ENCODE measurements around the gene AP2A1.

AP2A1 gene

DNA sequence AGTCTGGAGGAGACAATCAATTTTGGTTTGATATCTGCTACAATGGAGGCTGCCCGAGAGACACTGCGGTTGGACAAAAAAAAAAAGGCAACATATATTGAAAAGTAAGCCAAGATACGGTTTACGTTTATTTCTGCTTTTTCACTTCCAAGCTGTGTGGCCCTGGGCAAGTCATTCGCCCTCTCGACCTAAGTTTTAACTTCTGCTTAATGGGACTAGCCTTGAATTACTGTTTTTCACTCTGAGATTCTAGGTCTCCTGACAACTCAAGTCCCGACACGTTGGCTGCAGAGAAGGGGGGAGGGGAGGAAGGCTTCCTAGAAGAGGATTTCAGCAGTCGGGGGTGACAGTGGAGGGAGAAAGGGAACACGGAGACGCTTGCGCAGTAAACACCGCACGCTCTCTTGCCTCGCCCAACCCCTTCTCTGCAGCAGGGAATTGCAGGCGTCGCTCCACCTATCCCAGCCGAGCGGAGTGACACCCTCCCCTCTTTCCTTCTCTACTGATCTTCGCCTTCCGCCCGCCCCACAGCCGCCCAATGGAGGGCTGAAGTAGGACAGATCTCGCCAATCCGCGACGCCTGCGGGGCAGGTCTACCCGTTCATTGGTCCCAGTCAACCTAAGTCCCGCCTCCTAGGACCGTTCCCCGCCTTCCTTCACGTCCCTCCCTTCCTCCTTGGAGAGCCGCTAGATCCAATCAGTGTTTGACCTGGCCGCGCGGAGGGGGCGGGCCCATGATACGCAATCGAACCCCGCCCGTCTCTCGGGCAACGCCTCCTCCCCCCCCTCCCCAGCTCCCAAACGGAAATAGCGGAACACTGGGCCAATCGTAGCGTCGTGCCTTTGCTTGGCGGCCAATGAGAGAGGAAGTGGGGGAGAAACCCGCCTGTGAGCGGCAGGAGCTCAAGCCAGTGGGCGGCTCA lies 533 bp upstream of the AP2A1 start:
- Histone ChIP-seq H2AFZ (ENCODE audit: low read length, unreplicated experiment) (no peak overlapping the region), H3K4me1 (ENCODE audit: control insufficient read depth, insufficient read depth, low read length, unreplicated experiment) (peaks cover 11% of the 10 kb centered on the region), H3K79me2 (ENCODE audit: control insufficient read depth, insufficient read depth, low read length, unreplicated experiment) (peaks cover 39% of the 10 kb centered on the region), H3K27me3 (ENCODE audit: insufficient read depth, low read length) (no peaks in the 10 kb centered on the region), H3K4me3 (ENCODE audit: low read depth, low read length) (peak overlapping the region; percentile 71), H3K27ac (ENCODE audit: low read depth, low read length) (peak overlapping the region; percentile 98), H3K36me3 (ENCODE audit: insufficient read depth, low read length) (no peaks in the 10 kb centered on the region)

DNA sequence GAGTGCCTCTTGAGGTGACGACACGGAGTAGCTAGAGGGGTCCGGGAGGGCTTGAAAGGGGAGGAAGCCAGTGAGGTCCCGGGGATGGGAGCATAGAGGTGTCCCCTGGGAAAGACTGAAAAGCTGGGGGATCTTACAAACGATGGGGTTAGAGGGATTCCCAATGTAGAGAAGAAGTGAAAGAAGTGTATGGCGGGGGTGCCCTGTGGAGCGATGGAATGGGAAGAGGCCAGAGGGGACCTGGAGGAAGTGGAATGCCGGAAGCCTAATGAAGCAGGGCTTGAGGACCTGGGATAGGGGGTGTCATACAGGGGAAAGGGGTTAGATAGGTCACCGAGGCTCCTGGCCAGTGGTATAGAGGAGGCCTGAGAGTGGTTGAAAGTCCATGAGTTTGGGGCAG lies 580 bp downstream of the AP2A1 start:
- no peaks in the 10 kb centered on the region for H3K27me3 ChIP-seq (ENCODE audit: insufficient read depth, low read length)
- peak overlapping the region; percentile 48; the same call in 1 of the 2 replicates for H3K27ac ChIP-seq (ENCODE audit: low read depth, low read length)
- H3K36me3 ChIP-seq (ENCODE audit: insufficient read depth, low read length), result no peaks in the 10 kb centered on the region
- peaks cover 42% of the 10 kb centered on the region for H3K79me2 ChIP-seq (ENCODE audit: control insufficient read depth, insufficient read depth, low read length, unreplicated experiment)
- H3K4me1 ChIP-seq (ENCODE audit: control insufficient read depth, insufficient read depth, low read length, unreplicated experiment), result peaks cover 7% of the 10 kb centered on the region
- H2AFZ ChIP-seq (ENCODE audit: low read length, unreplicated experiment), result no peak overlapping the region
- peak overlapping the region; percentile 93 for H3K4me3 ChIP-seq (ENCODE audit: low read depth, low read length)

DNA sequence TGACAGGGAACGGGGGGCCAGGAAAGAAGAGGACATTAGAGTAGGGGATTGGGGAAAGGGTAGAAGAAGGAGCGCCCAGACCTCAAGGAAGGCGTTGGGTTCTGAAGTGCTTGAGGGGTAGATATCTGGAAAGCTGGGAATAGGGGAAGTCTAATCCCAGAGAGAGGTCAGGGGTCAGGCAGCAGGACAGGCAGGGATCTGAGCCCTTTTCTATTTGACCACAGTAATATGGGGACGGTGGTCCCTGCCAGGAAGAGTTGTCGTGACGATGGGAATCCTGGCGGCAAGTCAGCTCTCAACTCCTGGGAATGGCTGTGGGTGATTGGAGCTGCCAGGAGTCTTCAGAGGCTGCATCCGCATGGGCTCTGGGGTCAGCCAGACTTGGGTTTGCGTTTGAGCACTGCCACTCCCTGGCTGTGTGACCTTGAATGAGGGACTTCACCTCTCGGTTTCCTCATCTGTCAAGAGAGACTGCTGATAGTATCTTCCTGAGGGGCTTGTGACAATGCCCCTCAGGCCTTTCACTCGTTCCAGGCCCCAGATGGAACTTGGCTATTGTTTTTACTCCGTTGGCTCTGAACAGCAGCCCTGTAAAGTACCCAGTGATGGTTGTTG lies 1.3 kb downstream of the AP2A1 start:
- Histone ChIP-seq H3K4me3 (ENCODE audit: low read depth, low read length) (peak overlapping the region; percentile 93), H3K36me3 (ENCODE audit: insufficient read depth, low read length) (no peaks in the 10 kb centered on the region), H3K27ac (ENCODE audit: low read depth, low read length) (no peak overlapping the region; the same call in 1 of the 2 replicates), H3K79me2 (ENCODE audit: control insufficient read depth, insufficient read depth, low read length, unreplicated experiment) (peaks cover 48% of the 10 kb centered on the region), H3K27me3 (ENCODE audit: insufficient read depth, low read length) (no peaks in the 10 kb centered on the region), H2AFZ (ENCODE audit: low read length, unreplicated experiment) (no peak overlapping the region), H3K4me1 (ENCODE audit: control insufficient read depth, insufficient read depth, low read length, unreplicated experiment) (peaks cover 7% of the 10 kb centered on the region)

DNA sequence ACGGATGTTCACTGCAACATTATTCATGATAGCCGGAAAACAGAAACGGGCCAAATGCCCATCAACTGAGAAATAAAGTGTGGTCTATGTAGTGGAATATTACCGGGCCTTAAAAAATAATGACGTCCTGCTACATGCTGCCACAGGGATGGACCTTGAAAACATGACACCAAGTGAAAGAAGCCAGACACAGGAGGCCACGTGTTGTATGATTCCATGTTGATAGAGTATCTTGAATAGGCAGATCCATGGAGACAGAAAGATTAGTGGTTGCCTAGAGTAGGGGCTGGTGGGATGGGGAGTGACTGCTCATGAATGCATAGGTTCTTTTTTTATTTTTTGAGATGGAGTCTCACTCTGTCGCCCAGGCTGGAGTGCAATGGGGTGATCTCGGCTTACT lies 3.7 kb downstream of the AP2A1 start:
- no peak overlapping the region for H2AFZ ChIP-seq (ENCODE audit: low read length, unreplicated experiment)
- peaks cover 61% of the 10 kb centered on the region for H3K79me2 ChIP-seq (ENCODE audit: control insufficient read depth, insufficient read depth, low read length, unreplicated experiment)

DNA sequence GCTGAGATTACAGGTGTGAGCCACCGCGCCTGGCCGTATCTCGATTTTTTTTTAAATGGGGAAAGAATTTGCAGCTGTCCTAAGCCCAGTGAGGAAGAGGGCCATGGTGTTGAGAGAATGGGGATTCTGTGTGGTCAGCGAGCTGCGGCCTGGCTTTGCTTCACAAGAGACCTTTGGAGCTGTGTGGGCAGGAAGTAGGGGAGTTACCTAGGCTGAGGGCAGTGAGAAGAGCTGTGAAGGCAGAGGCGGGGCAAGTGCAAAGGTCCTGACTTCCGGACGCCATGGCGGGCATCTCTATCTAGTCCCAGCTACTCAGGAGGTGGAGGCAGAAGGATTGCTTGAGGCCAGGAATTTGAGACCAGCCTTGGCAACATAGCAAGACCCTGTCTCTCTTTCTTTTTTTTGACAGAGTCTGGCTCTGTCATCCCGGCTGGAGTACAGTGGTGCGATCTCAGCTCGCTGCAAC lies 4.9 kb downstream of the AP2A1 start:
- Histone ChIP-seq H3K4me3 (ENCODE audit: low read depth, low read length) (no peak overlapping the region), H3K4me1 (ENCODE audit: control insufficient read depth, insufficient read depth, low read length, unreplicated experiment) (peaks cover 7% of the 10 kb centered on the region), H3K79me2 (ENCODE audit: control insufficient read depth, insufficient read depth, low read length, unreplicated experiment) (peaks cover 65% of the 10 kb centered on the region)

More for the DNA sequence above, 3.7 kb downstream of the AP2A1 start:
- H3K27ac ChIP-seq (ENCODE audit: low read depth, low read length), result no peak overlapping the region
- no peaks in the 10 kb centered on the region for H3K36me3 ChIP-seq (ENCODE audit: insufficient read depth, low read length)
- H3K27me3 ChIP-seq (ENCODE audit: insufficient read depth, low read length), result no peaks in the 10 kb centered on the region
- no peak overlapping the region for H3K4me3 ChIP-seq (ENCODE audit: low read depth, low read length)
- peaks cover 7% of the 10 kb centered on the region for H3K4me1 ChIP-seq (ENCODE audit: control insufficient read depth, insufficient read depth, low read length, unreplicated experiment)

DNA sequence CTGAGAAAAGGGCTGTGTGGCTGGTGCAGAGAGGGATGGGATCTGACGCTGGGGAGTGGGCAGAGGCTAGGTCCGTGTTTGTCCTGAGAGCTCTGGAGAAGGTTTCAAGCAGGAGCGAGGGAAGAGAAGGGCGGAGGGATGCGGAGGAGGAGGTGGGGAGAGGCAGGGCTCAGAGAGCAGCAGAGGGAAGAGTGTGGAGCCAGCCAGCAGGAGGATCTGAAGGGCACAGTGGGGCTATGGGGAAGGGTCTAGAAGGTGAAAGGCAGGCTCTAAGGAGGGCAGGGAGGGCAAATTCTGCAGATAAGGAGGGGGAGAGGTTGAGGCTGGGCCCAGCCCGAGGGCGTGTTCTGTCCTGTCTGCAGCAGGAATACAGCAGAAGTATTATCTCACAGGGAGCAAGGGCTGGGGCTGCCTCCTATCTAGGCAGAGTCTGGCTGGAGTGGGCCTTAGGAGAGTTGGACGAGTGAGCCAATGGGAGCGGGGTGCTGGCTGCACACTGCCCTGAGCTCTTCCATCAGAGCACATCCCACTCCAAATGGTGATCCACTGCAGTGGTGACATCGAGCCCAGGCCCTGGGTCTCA lies 6.1 kb downstream of the AP2A1 start:
- H3K79me2 ChIP-seq (ENCODE audit: control insufficient read depth, insufficient read depth, low read length, unreplicated experiment), result peaks cover 57% of the 10 kb centered on the region
- H3K4me1 ChIP-seq (ENCODE audit: control insufficient read depth, insufficient read depth, low read length, unreplicated experiment), result peaks cover 7% of the 10 kb centered on the region
- no peak overlapping the region for H3K27ac ChIP-seq (ENCODE audit: low read depth, low read length)

More for the DNA sequence above, 4.9 kb downstream of the AP2A1 start:
- H2AFZ ChIP-seq (ENCODE audit: low read length, unreplicated experiment), result no peak overlapping the region
- H3K27ac ChIP-seq (ENCODE audit: low read depth, low read length), result no peak overlapping the region
- H3K27me3 ChIP-seq (ENCODE audit: insufficient read depth, low read length), result no peaks in the 10 kb centered on the region
- H3K36me3 ChIP-seq (ENCODE audit: insufficient read depth, low read length), result no peaks in the 10 kb centered on the region

DNA sequence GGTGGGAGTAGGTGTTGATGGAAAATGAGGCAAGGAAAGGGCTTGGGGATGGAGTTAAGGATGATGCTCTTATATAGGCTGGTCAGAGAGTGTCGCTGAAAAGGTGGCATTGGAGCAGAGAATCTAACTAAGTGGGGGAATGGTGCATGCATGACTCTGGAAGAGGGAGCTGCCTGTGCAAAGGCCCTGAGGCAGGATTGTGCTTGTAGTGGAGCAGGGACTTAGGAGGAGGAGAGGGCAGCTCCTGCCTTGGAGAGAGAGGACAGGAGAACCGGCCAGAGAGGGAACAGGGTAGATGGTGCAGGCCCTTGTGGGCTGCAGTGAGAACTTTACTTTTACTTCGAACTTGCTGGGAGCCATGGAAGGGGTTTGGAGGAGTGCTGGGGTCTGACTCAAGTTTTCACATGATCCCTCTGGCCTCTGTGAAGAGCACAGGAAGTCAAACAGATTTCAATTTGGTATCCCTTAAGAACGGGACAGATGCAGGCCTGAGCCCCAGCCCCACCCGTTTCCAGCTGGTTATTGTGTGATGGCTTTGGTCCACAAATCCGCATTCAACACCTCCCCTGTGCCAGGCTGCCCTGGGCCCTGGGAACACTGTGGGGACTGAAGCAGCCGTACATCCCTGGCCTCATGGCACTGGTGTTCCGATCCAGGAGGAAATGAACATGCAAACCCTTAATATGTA lies 7.0 kb downstream of the AP2A1 start:
- Histone ChIP-seq H3K4me1 (ENCODE audit: control insufficient read depth, insufficient read depth, low read length, unreplicated experiment) (peaks cover under 1% of the 10 kb centered on the region), H3K27me3 (ENCODE audit: insufficient read depth, low read length) (no peaks in the 10 kb centered on the region), H3K79me2 (ENCODE audit: control insufficient read depth, insufficient read depth, low read length, unreplicated experiment) (peaks cover 49% of the 10 kb centered on the region), H2AFZ (ENCODE audit: low read length, unreplicated experiment) (no peak overlapping the region), H3K36me3 (ENCODE audit: insufficient read depth, low read length) (no peaks in the 10 kb centered on the region), H3K27ac (ENCODE audit: low read depth, low read length) (no peak overlapping the region), H3K4me3 (ENCODE audit: low read depth, low read length) (no peak overlapping the region)

More for the DNA sequence above, 6.1 kb downstream of the AP2A1 start:
- H2AFZ ChIP-seq (ENCODE audit: low read length, unreplicated experiment), result no peak overlapping the region
- H3K36me3 ChIP-seq (ENCODE audit: insufficient read depth, low read length), result no peaks in the 10 kb centered on the region
- no peaks in the 10 kb centered on the region for H3K27me3 ChIP-seq (ENCODE audit: insufficient read depth, low read length)
- no peak overlapping the region for H3K4me3 ChIP-seq (ENCODE audit: low read depth, low read length)

DNA sequence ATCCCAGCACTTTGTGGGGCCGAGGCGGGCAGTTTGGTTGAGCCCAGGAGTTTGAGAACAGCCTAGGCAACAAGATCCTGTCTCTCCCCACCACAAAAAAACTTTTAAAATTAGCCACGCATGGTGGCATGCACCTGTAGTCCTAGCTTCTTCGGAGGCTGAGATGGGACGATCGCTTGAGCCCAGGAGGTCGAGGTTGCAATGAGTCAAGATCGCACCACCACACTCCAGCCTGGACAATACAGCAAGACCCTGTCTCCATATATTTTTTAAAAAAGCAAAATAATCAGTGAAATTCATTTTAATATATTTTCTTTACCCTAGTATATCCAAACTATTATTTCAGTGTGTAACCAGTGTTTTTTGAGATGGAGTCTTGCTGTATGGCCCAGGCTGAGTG lies 8.2 kb downstream of the AP2A1 start:
- no peaks in the 10 kb centered on the region for H3K4me1 ChIP-seq (ENCODE audit: control insufficient read depth, insufficient read depth, low read length, unreplicated experiment)
- H3K27me3 ChIP-seq (ENCODE audit: insufficient read depth, low read length), result no peaks in the 10 kb centered on the region
- no peak overlapping the region for H3K27ac ChIP-seq (ENCODE audit: low read depth, low read length)
- no peak overlapping the region for H3K4me3 ChIP-seq (ENCODE audit: low read depth, low read length)
- no peaks in the 10 kb centered on the region for H3K36me3 ChIP-seq (ENCODE audit: insufficient read depth, low read length)
- peaks cover 39% of the 10 kb centered on the region for H3K79me2 ChIP-seq (ENCODE audit: control insufficient read depth, insufficient read depth, low read length, unreplicated experiment)
- no peak overlapping the region for H2AFZ ChIP-seq (ENCODE audit: low read length, unreplicated experiment)

DNA sequence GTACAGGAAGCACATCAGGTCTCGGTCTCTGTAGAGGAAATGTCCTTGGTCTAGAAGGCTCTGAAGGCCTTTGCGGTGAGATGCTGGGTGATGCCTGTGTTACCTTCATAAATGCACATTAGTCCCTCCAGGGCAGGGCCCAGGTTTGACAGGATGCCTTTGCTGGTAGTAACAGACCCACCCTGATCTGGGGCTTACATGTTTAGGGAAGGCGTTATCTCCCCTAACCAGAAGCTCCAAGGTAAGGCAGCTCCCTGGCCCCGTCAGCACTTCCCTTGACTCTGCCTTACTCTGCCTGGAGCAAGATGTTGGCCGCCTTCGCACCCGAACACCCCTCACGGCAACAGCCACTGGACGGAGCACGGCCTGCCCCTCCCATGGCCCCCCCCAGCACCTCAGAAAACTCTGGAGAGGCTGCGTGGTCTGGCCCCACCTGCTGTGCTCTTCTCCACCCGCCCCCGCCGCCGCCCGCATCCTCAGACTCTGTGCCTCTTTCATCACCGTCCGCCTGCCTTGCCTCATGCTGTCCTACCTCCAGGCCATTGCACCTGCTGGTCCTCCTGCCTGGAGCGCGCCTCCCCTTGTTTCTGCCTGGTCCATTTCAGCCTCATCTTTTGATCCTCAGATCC lies 9.1 kb downstream of the AP2A1 start:
- no peaks in the 10 kb centered on the region for H3K36me3 ChIP-seq (ENCODE audit: insufficient read depth, low read length)
- no peaks in the 10 kb centered on the region for H3K4me1 ChIP-seq (ENCODE audit: control insufficient read depth, insufficient read depth, low read length, unreplicated experiment)
- H3K27ac ChIP-seq (ENCODE audit: low read depth, low read length), result no peak overlapping the region
- H3K27me3 ChIP-seq (ENCODE audit: insufficient read depth, low read length), result no peaks in the 10 kb centered on the region
- H2AFZ ChIP-seq (ENCODE audit: low read length, unreplicated experiment), result no peak overlapping the region
- peaks cover 31% of the 10 kb centered on the region for H3K79me2 ChIP-seq (ENCODE audit: control insufficient read depth, insufficient read depth, low read length, unreplicated experiment)
- H3K4me3 ChIP-seq (ENCODE audit: low read depth, low read length), result no peak overlapping the region

DNA sequence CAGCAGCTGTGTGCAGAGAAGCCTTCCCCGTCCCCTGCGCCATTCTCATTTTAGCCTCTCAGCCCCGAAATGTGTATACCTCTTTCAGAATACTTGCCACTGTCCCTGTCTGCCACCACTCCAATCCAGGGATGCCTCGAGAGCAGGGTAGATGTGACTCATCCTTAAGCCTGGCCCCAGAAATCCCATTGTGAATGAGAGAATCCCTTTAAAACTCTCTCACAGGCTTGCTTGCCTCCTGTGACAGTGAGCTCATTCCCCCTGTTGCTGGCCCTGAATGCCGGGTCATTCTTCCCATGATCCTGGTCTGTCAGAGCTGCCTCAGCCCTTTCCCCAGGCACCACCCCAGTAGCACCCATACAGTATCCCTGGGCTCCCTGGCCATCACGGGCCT lies 9.6 kb downstream of the AP2A1 start:
- Histone ChIP-seq H3K4me1 (ENCODE audit: control insufficient read depth, insufficient read depth, low read length, unreplicated experiment) (no peaks in the 10 kb centered on the region), H3K36me3 (ENCODE audit: insufficient read depth, low read length) (no peaks in the 10 kb centered on the region), H3K27ac (ENCODE audit: low read depth, low read length) (no peak overlapping the region), H3K79me2 (ENCODE audit: control insufficient read depth, insufficient read depth, low read length, unreplicated experiment) (peaks cover 29% of the 10 kb centered on the region), H3K27me3 (ENCODE audit: insufficient read depth, low read length) (no peaks in the 10 kb centered on the region), H3K4me3 (ENCODE audit: low read depth, low read length) (no peak overlapping the region), H2AFZ (ENCODE audit: low read length, unreplicated experiment) (no peak overlapping the region)

All from ACC112 (cell line).